ENCODE results near the gene HAUS1.
"Not testable (repeated sequence)": the region's sequence is repeated elsewhere in the genome, so short reads cannot be mapped to it uniquely, and the experiment has no call there.

Gene HAUS1

GRCh38 chr18:46084431-46084830 lies 19.8 kb upstream of the HAUS1 start:
- Histone ChIP-seq H3K4me1 (ENCODE audit: control extremely low read depth in 1 of 4, control insufficient read depth in 4 of 4, insufficient read depth in 4 of 4, low read length in 3 of 4) (no peaks in the 10 kb centered on the region), H3K27ac (ENCODE audit: insufficient read depth in 1 of 2, low read depth in 1 of 2, low read length in 2 of 2, poor library complexity in 1 of 2, severe bottlenecking in 2 of 2) (no peak overlapping the region), H3K36me3 (ENCODE audit: control insufficient read depth in 4 of 4, insufficient read depth in 4 of 4, low read length in 3 of 4) (peaks cover 18 to 89% (median 67%) of the 10 kb centered on the region in 4 experiments), H3K4me3 (ENCODE audit: control insufficient read depth in 1 of 7, extremely low read depth in 1 of 7, insufficient read depth in 4 of 7, low read depth in 2 of 7, low read length in 6 of 7) (no peak overlapping the region), H3K27me3 (replicated peaks in 2 of 5; ENCODE audit: control insufficient read depth in 4 of 5, insufficient read depth in 5 of 5, low read length in 4 of 5) (no peaks in the 10 kb centered on the region), H3K9me3 (ENCODE audit: control extremely low read depth in 1 of 5, control insufficient read depth in 4 of 5, insufficient read depth in 2 of 5, low read depth in 1 of 5, low read length in 4 of 5) (no peaks in the 10 kb centered on the region)
- ChIA-PET CTCF (interaction anchor here (1.1 to 1.8 kb wide), 3 partner anchors 8 to 36 kb away, joined by 3 to 9 read pairs (median 6); no protein-coding TSS in a partner anchor), POLR2A (interaction anchor here (0.5 kb wide), 1 partner anchor 13 kb away, joined by 3 read pairs; the partner anchor contains the start of gene ATP5F1A)
- DNase-seq = no peak
- WGBS (ENCODE audit: insufficient coverage) = 100% methylated on average over 1 of the region's 2 CpGs

- CTCF ChIA-PET; H3K4me3 ChIP-seq (ENCODE audit: control insufficient read depth in 1 of 7, extremely low read depth in 1 of 7, insufficient read depth in 4 of 7, low read depth in 2 of 7, low read length in 6 of 7); POLR2A ChIA-PET: not testable (repeated sequence)
Observed at GRCh38 chr18:46088501-46088900, 15.7 kb upstream of the HAUS1 start.

GRCh38 chr18:46095532-46095931 lies 8.7 kb upstream of the HAUS1 start:
- ChIA-PET CTCF (interaction anchor here (3.2 kb wide), 1 partner anchor 22 kb away, joined by 13 read pairs; no protein-coding TSS in a partner anchor), POLR2A (no interaction called here)
- 99% methylated on average over 8 of the region's 10 CpGs for WGBS (ENCODE audit: insufficient coverage)

More at GRCh38 chr18:46088501-46088900, 15.7 kb upstream of the HAUS1 start:
- DNase-seq; H3K27me3 ChIP-seq (replicated peaks in 2 of 5; ENCODE audit: control insufficient read depth in 4 of 5, insufficient read depth in 5 of 5, low read length in 4 of 5); H3K4me1 ChIP-seq (ENCODE audit: control extremely low read depth in 1 of 4, control insufficient read depth in 4 of 4, insufficient read depth in 4 of 4, low read length in 3 of 4); H3K9me3 ChIP-seq (ENCODE audit: control extremely low read depth in 1 of 5, control insufficient read depth in 4 of 5, insufficient read depth in 2 of 5, low read depth in 1 of 5, low read length in 4 of 5); H3K27ac ChIP-seq (ENCODE audit: insufficient read depth in 1 of 2, low read depth in 1 of 2, low read length in 2 of 2, poor library complexity in 1 of 2, severe bottlenecking in 2 of 2): not testable (repeated sequence)
- WGBS (ENCODE audit: insufficient coverage) = 99% methylated on average over 6 of the region's 8 CpGs
- peaks cover 38 to 90% (median 69%) of the 10 kb centered on the region in 4 experiments for H3K36me3 ChIP-seq (ENCODE audit: control insufficient read depth in 4 of 4, insufficient read depth in 4 of 4, low read length in 3 of 4)

GRCh38 chr18:46096651-46097300 lies 7.4 kb upstream of the HAUS1 start:
- ChIA-PET CTCF (interaction anchor here (0.7 to 3.2 kb wide), 3 partner anchors 24 to 155 kb away, joined by 3 to 13 read pairs (median 3); no protein-coding TSS in a partner anchor), POLR2A (no interaction called here)
- H3K36me3 ChIP-seq (ENCODE audit: control insufficient read depth in 4 of 4, insufficient read depth in 4 of 4, low read length in 3 of 4) = peaks cover under 1 to 18% (median 10%) of the 10 kb centered on the region in 4 experiments
- peak in 1 of 3 donors; percentile 30 for DNase-seq
- H3K4me1 ChIP-seq (ENCODE audit: control extremely low read depth in 1 of 4, control insufficient read depth in 4 of 4, insufficient read depth in 4 of 4, low read length in 3 of 4) = peaks cover 10 to 26% (median 15%) of the 10 kb centered on the region in 4 experiments
- H3K9me3 ChIP-seq (ENCODE audit: control extremely low read depth in 1 of 5, control insufficient read depth in 4 of 5, insufficient read depth in 2 of 5, low read depth in 1 of 5, low read length in 4 of 5) = no peaks in the 10 kb centered on the region
- peak overlapping the region in 6 of 7 experiments; percentile 75 to 99 (median 98) for H3K4me3 ChIP-seq (ENCODE audit: control insufficient read depth in 1 of 7, extremely low read depth in 1 of 7, insufficient read depth in 4 of 7, low read depth in 2 of 7, low read length in 6 of 7)
- H3K27ac ChIP-seq (ENCODE audit: insufficient read depth in 1 of 2, low read depth in 1 of 2, low read length in 2 of 2, poor library complexity in 1 of 2, severe bottlenecking in 2 of 2) = peak overlapping the region; percentile 94 to 97
- WGBS (ENCODE audit: insufficient coverage) = 20% methylated on average over 3 of the region's 22 CpGs
- no peaks in the 10 kb centered on the region for H3K27me3 ChIP-seq (replicated peaks in 2 of 5; ENCODE audit: control insufficient read depth in 4 of 5, insufficient read depth in 5 of 5, low read length in 4 of 5)

More at GRCh38 chr18:46095532-46095931, 8.7 kb upstream of the HAUS1 start:
- Histone ChIP-seq H3K27ac (ENCODE audit: insufficient read depth in 1 of 2, low read depth in 1 of 2, low read length in 2 of 2, poor library complexity in 1 of 2, severe bottlenecking in 2 of 2) (no peak overlapping the region), H3K9me3 (ENCODE audit: control extremely low read depth in 1 of 5, control insufficient read depth in 4 of 5, insufficient read depth in 2 of 5, low read depth in 1 of 5, low read length in 4 of 5) (no peaks in the 10 kb centered on the region), H3K27me3 (replicated peaks in 2 of 5; ENCODE audit: control insufficient read depth in 4 of 5, insufficient read depth in 5 of 5, low read length in 4 of 5) (no peaks in the 10 kb centered on the region), H3K4me3 (ENCODE audit: control insufficient read depth in 1 of 7, extremely low read depth in 1 of 7, insufficient read depth in 4 of 7, low read depth in 2 of 7, low read length in 6 of 7) (no peak overlapping the region), H3K36me3 (ENCODE audit: control insufficient read depth in 4 of 4, insufficient read depth in 4 of 4, low read length in 3 of 4) (peaks cover 10 to 30% (median 20%) of the 10 kb centered on the region in 4 experiments), H3K4me1 (ENCODE audit: control extremely low read depth in 1 of 4, control insufficient read depth in 4 of 4, insufficient read depth in 4 of 4, low read length in 3 of 4) (peaks cover 10 to 26% (median 15%) of the 10 kb centered on the region in 4 experiments)
- no peak for DNase-seq

GRCh38 chr18:46097431-46097800 lies 6.8 kb upstream of the HAUS1 start:
- Histone ChIP-seq H3K36me3 (ENCODE audit: control insufficient read depth in 4 of 4, insufficient read depth in 4 of 4, low read length in 3 of 4) (peaks cover 0 to 13% (median 9%) of the 10 kb centered on the region in 4 experiments), H3K27me3 (replicated peaks in 2 of 5; ENCODE audit: control insufficient read depth in 4 of 5, insufficient read depth in 5 of 5, low read length in 4 of 5) (no peaks in the 10 kb centered on the region), H3K4me3 (ENCODE audit: control insufficient read depth in 1 of 7, extremely low read depth in 1 of 7, insufficient read depth in 4 of 7, low read depth in 2 of 7, low read length in 6 of 7) (peak overlapping the region; percentile 75 to 99 (median 97)), H3K9me3 (ENCODE audit: control extremely low read depth in 1 of 5, control insufficient read depth in 4 of 5, insufficient read depth in 2 of 5, low read depth in 1 of 5, low read length in 4 of 5) (no peaks in the 10 kb centered on the region), H3K4me1 (ENCODE audit: control extremely low read depth in 1 of 4, control insufficient read depth in 4 of 4, insufficient read depth in 4 of 4, low read length in 3 of 4) (peaks cover 10 to 26% (median 15%) of the 10 kb centered on the region in 4 experiments), H3K27ac (ENCODE audit: insufficient read depth in 1 of 2, low read depth in 1 of 2, low read length in 2 of 2, poor library complexity in 1 of 2, severe bottlenecking in 2 of 2) (peak overlapping the region; percentile 94 to 97)
- 0% methylated on average over 8 of the region's 8 CpGs for WGBS (ENCODE audit: insufficient coverage)
- POLR2A ChIA-PET = interaction anchor here (0.6 kb wide), 1 partner anchor 13 kb away, joined by 3 read pairs; no protein-coding TSS in a partner anchor
- CTCF ChIA-PET = interaction anchor here (0.9 to 3.2 kb wide), 3 partner anchors 10 to 155 kb away, joined by 3 to 13 read pairs (median 3); no protein-coding TSS in a partner anchor
- DNase-seq = peak; percentile 34 to 58 (median 48)

- H3K27ac ChIP-seq (ENCODE audit: insufficient read depth in 1 of 2, low read depth in 1 of 2, low read length in 2 of 2, poor library complexity in 1 of 2, severe bottlenecking in 2 of 2) = peak within 1 kb of the TSS; percentile 94 to 97
- H3K9me3 ChIP-seq (ENCODE audit: control extremely low read depth in 1 of 5, control insufficient read depth in 4 of 5, insufficient read depth in 2 of 5, low read depth in 1 of 5, low read length in 4 of 5) = no peaks in the 10 kb centered on the region
- H3K4me1 ChIP-seq (ENCODE audit: control extremely low read depth in 1 of 4, control insufficient read depth in 4 of 4, insufficient read depth in 4 of 4, low read length in 3 of 4) = peaks cover 10 to 26% (median 15%) of the 10 kb centered on the region in 4 experiments
- no peaks in the 10 kb centered on the region for H3K27me3 ChIP-seq (replicated peaks in 2 of 5; ENCODE audit: control insufficient read depth in 4 of 5, insufficient read depth in 5 of 5, low read length in 4 of 5)
- H3K4me3 ChIP-seq (ENCODE audit: control insufficient read depth in 1 of 7, extremely low read depth in 1 of 7, insufficient read depth in 4 of 7, low read depth in 2 of 7, low read length in 6 of 7) = peak within 1 kb of the TSS; percentile 75 to 99 (median 97)
- peaks cover 0 to 13% (median 7%) of the 10 kb centered on the region in 4 experiments for H3K36me3 ChIP-seq (ENCODE audit: control insufficient read depth in 4 of 4, insufficient read depth in 4 of 4, low read length in 3 of 4)
- DNase-seq = peak; percentile 87 to 92 (median 91)
- ChIA-PET CTCF (interaction anchor here (0.9 to 3.2 kb wide), 4 partner anchors 9 to 156 kb away, joined by 3 to 13 read pairs (median 3); no protein-coding TSS in a partner anchor), POLR2A (interaction anchor here (0.6 to 1.0 kb wide), 3 partner anchors 9 to 27 kb away, joined by 3 to 4 read pairs (median 3); no protein-coding TSS in a partner anchor)
- WGBS (ENCODE audit: insufficient coverage) = under 1% methylated on average over 35 of the region's 53 CpGs
Observed at GRCh38 chr18:46097801-46098615, 6.2 kb upstream of the HAUS1 start, which contains the start of gene ATP5F1A. Gene ATP5F1A (minus strand): TSS chr18:46098296. CDS start chr18:46098231, 65 bp downstream.

All from common myeloid progenitor, CD34-positive (primary cell).